ENCODE results near the gene CCDC78.
"Not testable (repeated sequence)": the region's sequence is repeated elsewhere in the genome, so short reads cannot be mapped to it uniquely, and the experiment has no call there.

Gene CCDC78

GRCh38 chr16:691242-691641 is 35.0 kb downstream of the CCDC78 start:
- DNase-seq, result not testable (repeated sequence)

DNA sequence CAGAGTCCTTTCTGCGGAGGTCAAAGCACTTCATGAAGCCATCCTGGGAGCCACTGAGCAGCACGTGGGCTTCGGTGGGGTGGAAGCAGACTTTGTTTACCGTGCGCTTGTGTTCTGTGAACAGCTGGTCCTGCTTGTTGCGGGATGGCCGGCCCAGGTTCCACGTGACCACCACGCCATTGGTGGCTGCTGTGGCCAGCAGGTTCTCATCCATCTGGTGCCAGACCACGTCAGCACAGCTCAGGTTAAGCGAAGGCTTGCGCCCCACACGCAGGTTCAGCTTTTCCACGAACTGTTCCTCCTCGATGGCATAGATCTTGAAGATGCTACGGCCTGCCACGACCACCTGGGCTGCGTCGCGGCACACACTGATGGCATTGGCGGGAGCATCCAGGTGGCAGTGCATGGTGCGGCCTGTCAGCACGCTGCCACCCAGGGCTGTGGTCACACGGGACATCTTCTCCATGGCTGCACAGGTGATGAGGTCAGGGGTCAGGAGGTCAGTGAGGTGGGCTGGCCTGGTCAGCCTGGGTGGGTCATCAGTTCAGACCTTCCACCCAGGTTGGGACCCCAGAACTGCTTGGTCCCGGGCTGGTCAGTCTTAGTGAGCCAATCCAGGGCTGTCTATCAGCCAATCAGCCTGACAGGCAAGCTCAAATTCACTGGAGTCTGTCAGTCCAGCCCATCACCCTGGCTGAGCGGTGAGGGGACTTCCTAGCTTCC is 36.9 kb downstream of the CCDC78 start:
- no peak for DNase-seq

- no peak for DNase-seq
These were observed 38.7 kb downstream of the CCDC78 start for GRCh38 chr16:687499-687898.

DNA sequence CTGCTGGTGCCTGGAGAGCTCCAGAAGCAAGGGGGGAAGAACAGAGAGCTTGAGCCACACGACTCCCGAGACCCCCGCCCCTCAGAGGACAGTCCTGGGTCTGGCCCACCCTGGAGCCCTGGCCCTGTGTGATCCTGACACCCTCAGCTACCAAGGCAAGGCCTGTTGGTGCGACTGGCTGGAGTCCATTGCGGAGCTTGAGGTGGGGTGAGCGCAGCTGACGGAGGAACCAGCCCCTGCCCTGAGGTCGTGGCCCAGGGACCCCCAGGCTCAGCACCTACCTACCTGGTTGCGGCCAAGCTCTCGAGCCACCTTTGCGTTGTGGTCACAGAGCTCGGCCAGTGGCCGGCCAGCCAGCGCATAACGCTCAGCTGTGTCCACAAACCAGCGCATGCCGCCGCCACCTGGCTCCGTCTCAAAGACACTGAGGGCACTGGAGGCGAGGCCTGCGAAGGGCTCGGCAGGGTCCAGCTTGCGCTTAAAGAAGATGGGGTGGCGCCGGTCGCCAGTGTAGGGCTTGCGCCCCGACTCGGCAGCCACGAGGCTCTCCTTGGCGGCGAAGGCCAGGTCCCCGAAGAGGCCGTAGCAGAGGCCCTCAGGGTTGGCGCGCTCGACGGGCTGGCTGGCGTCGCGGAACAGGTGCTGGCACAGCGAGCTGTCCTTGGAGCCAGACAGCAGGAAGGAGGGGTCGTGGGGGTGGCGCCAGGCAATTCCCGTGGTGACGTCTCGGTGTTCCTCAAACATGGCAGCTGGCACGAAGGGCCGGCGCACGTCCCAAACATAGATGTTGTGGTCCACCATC is 39.6 kb downstream of the CCDC78 start:
- no peak for DNase-seq

DNA sequence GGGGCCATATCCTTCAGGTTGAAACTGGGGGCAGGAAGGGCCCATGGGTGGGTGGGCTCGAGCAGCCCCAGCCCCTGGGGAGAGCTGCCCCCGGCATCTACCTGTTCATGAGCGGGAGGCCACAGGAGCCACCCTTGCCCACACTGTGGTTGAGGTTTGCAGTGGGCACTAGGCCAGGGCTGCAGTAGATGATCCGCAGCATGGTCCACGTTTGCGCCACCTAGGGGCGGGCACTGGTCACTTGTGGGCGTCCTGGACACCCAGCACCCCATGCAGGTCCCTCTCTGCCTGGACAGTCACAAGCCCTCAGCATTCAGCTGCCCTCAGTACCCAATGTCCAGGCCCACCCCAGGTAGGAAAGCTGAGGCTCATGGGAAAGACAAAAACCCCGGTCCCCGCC is 40.3 kb downstream of the CCDC78 start:
- no peak for DNase-seq

GRCh38 chr16:684961-685696 is 41.1 kb downstream of the CCDC78 start:
- DNase-seq, result no peak

DNA sequence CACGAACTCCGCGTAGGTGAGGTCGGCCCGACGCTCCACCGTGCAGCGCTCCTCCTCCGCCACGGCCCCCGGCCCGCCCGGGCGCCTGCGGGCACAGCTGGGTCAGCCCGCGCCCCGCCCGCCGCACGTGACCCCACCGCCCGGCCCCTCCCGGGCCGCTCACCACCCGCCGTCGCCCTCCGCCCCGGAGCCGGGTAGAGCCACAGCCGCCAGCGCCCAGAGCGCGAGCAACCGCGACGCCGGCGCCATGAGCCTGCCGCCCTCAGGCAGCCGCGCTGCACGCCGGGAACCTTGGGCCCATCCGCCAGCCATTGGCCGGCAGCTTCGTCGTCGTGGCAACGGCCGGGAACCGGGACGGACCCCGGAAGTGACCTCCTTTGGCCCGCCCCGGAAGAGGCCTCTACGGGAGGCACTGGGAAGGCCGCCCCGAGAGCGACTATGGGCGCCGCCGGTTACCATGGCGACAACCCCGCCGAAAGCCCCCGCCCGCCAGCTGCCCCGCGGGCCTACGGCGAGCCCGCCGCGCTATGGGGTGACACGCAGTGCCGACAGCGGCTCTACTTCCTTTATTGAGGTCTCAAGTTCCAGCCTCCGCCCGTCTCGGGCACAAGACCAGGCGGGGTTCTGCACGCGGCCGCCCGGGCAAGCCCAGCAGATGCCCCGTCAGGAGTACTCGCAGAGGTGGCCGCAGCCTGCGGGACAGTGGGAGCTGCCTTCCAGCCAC is 42.0 kb downstream of the CCDC78 start, which contains the start of gene JMJD8:
JMJD8 (minus strand) TSS at position 264 of the 724 bp plus-strand sequence; CDS start at position 249, 15 bp downstream.
- peak; percentile 87 for DNase-seq

DNA sequence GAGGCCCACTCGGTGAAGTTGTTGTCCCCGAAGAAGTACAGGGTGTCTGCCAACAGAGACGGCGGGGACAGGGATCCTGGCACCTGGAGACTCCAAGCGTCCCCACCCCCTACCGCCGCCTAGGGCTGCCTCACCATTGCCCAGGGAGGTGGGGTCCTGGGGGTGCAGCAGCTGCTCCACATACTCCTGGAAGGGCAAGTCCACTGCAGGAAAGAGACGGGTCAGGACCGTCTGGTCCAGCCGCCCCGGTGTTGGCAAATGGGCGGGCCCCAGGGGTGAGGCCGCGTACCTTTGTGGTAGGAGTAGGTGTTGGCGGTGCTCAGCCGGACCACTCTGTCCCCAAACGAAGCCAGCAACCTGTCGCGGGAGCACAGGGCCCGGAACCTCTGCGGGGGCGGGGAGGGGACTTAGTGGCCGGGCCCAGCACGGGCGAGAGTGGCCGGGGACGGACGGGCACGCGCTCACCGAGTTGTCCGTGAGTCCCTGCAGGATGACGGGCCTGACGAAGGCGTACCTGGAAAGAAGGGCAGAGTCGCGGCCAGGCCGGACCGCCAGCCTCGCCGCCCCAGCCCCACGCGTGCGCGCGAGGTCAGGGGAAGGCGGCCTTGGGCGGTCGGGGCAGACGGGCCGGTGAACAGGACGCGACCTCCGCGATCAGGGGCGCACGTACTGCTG is 42.7 kb downstream of the CCDC78 start:
- DNase-seq, result no peak

DNA sequence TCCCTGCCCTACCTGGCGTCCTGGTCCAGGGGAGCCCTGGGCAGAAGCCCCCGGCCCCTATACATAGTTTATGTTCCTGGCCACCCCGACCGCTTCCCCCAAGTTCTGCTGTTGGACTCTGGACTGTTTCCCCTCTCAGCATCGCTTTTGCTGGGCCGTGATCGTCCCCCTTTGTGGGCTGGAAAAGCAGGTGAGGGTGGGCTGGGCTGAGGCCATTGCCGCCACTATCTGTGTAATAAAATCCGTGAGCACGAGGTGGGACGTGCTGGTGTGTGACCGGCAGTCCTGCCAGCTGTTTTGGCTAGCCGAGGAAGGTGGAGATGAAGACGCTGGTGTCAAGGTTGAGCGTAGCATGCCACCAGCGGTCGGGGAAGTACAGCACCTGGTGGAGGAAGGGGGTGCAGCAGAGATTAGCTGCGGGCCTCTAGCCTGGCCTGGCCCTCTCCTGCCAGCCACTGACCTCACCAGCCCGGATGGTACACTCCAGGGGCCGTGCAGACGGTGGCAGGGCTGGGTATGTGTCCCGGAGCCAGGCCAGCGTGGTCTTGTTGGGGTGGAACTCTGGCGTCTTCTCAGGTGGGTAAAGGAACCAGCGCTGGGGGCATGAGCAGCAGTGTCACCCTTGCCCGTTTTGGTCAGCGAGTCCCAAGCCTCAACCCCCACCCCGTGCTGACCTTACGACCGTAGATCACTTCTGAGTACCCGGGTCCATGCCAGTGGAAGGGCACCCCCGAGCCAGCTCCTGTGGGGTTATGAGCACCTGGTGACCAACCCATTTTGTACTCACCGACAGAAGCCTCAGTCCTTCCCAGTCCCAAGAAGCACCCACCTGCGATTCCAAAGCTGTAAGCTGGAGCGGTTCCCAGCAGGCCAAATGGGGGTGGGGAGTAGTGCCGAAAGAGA is 43.5 kb downstream of the CCDC78 start:
- no peak for DNase-seq

DNA sequence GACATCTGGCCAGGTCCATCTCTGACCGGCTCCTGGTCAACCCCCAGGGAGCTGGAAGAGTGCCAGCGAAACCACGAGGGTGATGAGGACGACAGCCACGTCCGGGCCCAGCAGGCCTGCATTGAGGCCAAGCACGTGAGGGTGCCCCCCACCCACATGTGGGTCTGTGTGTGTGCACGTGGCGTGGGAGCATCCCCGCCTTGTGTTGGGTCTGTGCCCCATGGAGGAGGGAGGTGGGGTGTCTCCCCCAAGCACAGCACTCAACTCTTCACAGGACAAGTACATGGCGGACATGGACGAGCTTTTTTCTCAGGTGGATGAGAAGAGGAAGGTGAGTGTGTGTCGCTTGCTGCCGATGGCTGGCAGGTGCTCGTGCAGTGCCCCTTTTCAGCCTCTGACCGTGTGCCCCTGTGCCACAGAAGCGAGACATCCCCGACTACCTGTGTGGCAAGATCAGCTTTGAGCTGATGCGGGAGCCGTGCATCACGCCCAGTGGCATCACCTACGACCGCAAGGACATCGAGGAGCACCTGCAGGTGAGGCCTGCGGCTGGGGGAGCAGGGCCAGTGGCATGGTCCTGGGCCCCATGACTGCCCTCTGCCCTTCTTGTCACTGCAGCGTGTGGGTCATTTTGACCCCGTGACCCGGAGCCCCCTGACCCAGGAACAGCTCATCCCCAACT is 44.4 kb downstream of the CCDC78 start:
- DNase-seq, result no peak

DNA sequence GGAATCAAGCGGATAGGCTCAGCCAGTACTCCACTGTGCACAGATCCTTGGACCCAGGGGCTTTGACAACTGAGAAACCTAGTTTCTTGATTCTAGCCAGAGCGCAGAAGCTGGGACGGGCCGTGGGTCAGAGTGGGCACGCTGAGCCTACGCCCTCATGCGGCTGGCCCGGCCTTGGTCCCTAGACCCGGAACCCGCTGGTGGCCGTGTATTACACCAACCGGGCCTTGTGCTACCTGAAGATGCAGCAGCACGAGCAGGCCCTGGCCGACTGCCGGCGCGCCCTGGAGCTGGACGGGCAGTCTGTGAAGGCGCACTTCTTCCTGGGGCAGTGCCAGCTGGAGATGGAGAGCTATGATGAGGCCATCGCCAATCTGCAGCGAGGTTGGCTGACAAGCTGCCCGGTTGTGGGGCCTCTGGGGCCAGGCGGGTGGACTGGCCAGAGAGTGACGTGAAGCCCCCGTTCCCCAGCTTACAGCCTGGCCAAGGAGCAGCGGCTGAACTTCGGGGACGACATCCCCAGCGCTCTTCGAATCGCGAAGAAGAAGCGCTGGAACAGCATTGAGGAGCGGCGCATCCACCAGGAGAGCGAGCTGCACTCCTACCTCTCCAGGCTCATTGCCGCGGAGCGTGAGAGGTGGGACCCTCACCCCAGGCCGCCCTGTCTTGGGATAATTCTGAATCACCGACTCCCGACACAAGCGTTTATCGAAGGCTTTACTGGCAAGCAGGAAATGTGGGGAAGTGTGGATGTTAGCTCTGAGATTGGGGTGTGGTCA is 45.1 kb downstream of the CCDC78 start:
- no peak for DNase-seq

GRCh38 chr16:680625-680945 is 45.7 kb downstream of the CCDC78 start:
- DNase-seq, result no peak

DNA sequence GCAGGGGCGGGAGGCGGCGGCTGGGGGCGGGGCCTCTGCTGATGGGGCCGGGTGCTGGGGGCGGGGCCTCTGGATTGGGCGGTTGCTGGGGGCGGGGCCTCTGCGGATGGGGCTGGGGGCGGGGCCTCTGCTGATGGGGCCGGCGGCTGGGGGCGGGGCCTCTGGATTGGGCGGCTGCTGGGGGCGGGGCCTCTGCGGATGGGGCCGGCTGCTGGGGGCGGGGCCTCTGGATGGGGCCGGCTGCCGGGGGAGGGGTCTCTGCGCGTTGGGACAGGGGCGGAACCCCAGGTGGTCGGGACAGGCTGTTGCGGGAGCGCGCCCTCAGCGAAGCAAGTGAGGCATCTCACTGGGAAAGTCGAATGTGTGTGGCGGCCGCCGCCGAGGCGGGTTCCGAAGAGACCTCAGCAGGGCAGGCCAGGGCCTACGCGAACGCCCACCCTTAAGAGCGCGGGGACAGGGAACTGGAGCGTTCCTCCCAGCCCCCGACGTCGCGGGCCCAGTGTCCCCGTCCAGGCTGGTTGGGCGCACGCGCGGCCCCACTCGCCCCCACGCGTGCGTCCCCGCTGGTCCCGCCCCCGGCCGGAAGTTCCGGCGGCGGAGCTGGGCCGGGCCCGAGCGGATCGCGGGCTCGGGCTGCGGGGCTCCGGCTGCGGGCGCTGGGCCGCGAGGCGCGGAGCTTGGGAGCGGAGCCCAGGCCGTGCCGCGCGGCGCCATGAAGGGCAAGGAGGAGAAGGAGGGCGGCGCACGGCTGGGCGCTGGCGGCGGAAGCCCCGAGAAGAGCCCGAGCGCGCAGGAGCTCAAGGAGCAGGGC is 46.2 kb downstream of the CCDC78 start, which contains the start of gene STUB1:
STUB1 (plus strand) TSS at position 597 of the 811 bp plus-strand sequence; CDS start at position 713, 116 bp downstream.
- peak; percentile 87 for DNase-seq

GRCh38 chr16:678858-679813 is 47.1 kb downstream of the CCDC78 start:
- no peak for DNase-seq

DNA sequence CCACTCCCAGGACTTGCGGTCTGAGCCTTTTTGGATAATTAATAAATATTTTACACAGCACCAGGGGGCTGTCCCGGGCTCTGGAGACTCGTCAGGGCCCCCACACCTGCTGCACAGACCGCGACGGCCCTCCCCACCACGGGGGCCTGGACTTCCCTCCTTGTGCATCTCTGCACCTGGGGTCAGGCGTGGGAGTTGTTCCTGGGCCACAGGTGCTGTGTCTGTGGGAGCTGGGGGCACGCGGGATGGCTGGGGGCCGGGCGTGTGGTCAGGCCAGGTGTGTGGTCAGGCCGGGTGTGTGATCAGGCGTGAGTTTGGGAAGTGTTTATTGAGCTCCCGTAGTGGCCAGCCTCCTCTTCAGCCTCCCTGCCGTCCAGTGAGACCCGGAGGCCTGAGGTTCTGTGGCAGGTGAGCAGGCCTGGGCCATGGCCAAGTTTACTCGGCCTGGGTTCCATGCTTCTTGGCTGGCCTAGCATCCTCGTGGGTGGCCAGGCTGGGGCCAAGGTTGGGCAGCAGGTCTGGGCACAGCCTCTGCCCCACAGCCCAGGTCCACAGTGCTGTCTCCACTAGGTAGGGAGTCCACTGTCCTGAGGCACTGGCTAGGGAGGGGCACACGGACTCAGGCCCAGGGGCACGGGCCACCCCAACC is 47.9 kb downstream of the CCDC78 start:
- no peak for DNase-seq

DNA sequence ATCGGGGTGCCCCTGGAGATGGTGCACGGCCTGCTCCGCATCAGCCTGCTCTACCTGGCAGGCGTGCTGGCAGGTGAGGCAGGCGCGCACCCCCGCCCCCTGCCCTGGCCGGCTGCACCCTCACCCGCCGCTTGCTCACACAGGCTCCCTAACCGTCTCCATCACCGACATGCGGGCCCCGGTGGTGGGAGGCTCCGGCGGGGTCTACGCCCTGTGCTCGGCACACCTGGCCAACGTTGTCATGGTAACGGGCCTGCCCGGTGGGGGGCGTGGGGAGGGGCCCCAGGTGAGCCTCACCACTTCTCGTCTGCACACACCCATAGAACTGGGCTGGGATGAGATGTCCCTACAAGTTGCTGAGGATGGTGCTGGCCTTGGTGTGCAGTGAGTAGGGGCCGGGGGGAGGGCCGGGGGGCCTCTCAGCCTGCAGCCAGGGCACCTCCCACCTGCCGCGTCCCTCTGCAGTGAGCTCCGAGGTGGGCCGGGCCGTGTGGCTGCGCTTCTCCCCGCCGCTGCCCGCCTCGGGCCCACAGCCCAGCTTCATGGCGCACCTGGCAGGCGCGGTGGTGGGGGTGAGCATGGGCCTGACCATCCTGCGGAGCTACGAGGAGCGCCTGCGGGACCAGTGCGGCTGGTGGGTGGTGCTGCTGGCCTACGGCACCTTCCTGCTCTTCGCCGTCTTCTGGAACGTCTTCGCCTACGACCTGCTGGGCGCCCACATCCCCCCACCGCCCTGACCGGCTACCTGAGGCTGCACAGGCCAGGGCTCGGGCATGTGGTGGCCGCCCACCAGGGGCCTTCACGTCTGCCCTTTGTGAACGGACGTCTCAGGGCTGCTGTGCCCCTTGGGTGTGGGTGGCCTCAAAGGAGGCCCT is 48.7 kb downstream of the CCDC78 start:
- no peak for DNase-seq

All from amniotic stem cell (primary cell).